CD14-positive monocyte (primary cell): ENCODE data around the gene ONECUT1. TPM values are rescaled to one million over a fixed set of nuclear protein-coding genes. Genes with fewer than 3 reads are reported as not detected.

Experiments used
- DNase-seq, 3 donors: peaks; one replicate each; pipeline ENCODE4 v3.0.0-alpha.2; 2011 to 2022
- H2AFZ ChIP-seq: 2 replicates; pipeline ENCODE4 v1.6.0; 2012; ENCODE audit warnings: mild to moderate bottlenecking, low read depth, low read length, inconsistent platforms; ENCODE audit not compliant: insufficient read depth, poor library complexity, severe bottlenecking
- H3K27ac ChIP-seq, 2 donors: 1 replicate in 1 of 2; 2 replicates in 1 of 2; pipeline ENCODE4 v1.5.1; 2012 to 2013; ENCODE audit warnings: low read length in 2 of 2, control low read depth in 1 of 2, inconsistent platforms in 1 of 2, low read depth in 1 of 2, mild to moderate bottlenecking in 1 of 2
- H3K27me3 ChIP-seq, 2 donors: one replicate each; pipeline versions ENCODE4 v1.6.0 to v1.6.1; 2011 to 2013; ENCODE audit warnings: low read length in 2 of 2; ENCODE audit not compliant: control insufficient read depth in 2 of 2, insufficient read depth in 2 of 2
- H3K36me3 ChIP-seq, 2 donors: replicated peaks in 1 of 2; 1 replicate in 1 of 2; 2 replicates in 1 of 2; pipeline versions ENCODE4 v1.5.1 to v1.6.1; 2012 to 2013; ENCODE audit warnings: low read length in 2 of 2, control low read depth in 1 of 2, inconsistent platforms in 1 of 2, mild to moderate bottlenecking in 1 of 2; ENCODE audit not compliant: insufficient read depth in 2 of 2, control insufficient read depth in 1 of 2
- H3K4me1 ChIP-seq, 2 donors: 1 replicate in 1 of 2; 2 replicates in 1 of 2; pipeline versions ENCODE4 v1.5.1 to v1.6.1; 2012 to 2013; ENCODE audit warnings: low read length in 2 of 2, control low read depth in 1 of 2, inconsistent platforms in 1 of 2, mild to moderate bottlenecking in 1 of 2, moderate library complexity in 1 of 2; ENCODE audit not compliant: insufficient read depth in 2 of 2, control insufficient read depth in 1 of 2
- H3K4me2 ChIP-seq: replicated peaks from 2 replicates; pipeline ENCODE3; 2012; ENCODE audit warnings: low read length, moderate library complexity, mild to moderate bottlenecking; ENCODE audit not compliant: poor library complexity, severe bottlenecking; ENCODE audit errors: extremely low read depth
- H3K4me3 ChIP-seq, 3 experiments: fragments of 200-600 bp in 1 of 3; sonication (generic) in 1 of 3; replicated peaks in 1 of 3; 1 replicate in 2 of 3; 2 replicates in 1 of 3; pipeline ENCODE4 v1.5.1; 2011 to 2013; ENCODE audit warnings: low read length in 3 of 3, mild to moderate bottlenecking in 3 of 3, control low read depth in 2 of 3, low read depth in 2 of 3, inconsistent platforms in 1 of 3, moderate library complexity in 1 of 3
- H3K79me2 ChIP-seq: 2 replicates; pipeline ENCODE4 v1.6.0; 2012; ENCODE audit warnings: mild to moderate bottlenecking, control low read depth, inconsistent platforms, low read length, moderate library complexity; ENCODE audit not compliant: insufficient read depth
- H3K9ac ChIP-seq: 2 replicates; pipeline ENCODE4 v1.6.0; 2017; ENCODE audit warnings: low read length, mild to moderate bottlenecking; ENCODE audit not compliant: insufficient read depth, poor library complexity, severe bottlenecking
- H3K9me3 ChIP-seq, 2 donors: replicated peaks in 1 of 2; 1 replicate in 1 of 2; 2 replicates in 1 of 2; pipeline versions ENCODE4 v1.5.1 to v1.6.1; 2012 to 2013; ENCODE audit warnings: low read length in 2 of 2, control low read depth in 1 of 2; ENCODE audit not compliant: control insufficient read depth in 1 of 2, insufficient read depth in 1 of 2
- H4K20me1 ChIP-seq: 2 replicates; pipeline ENCODE4 v1.6.0; 2012; ENCODE audit warnings: mild to moderate bottlenecking, low read length, control low read depth, moderate library complexity; ENCODE audit not compliant: insufficient read depth
- H3K27ac Mint-ChIP-seq, 7 donors: one replicate each; pipeline ENCODE4 v1.8.0; 2020; ENCODE audit warnings: mild to moderate bottlenecking in 7 of 7, mixed read lengths in 7 of 7, moderate library complexity in 6 of 7, inconsistent platforms in 2 of 7
- H3K27me3 Mint-ChIP-seq, 3 donors: one replicate each; pipeline ENCODE4 v1.8.0; 2021 to 2022; ENCODE audit warnings: low read depth in 3 of 3, mild to moderate bottlenecking in 3 of 3, mixed read lengths in 3 of 3, moderate library complexity in 3 of 3, inconsistent platforms in 1 of 3
- H3K36me3 Mint-ChIP-seq, 2 donors: one replicate each; pipeline ENCODE4 v1.8.0; 2020; ENCODE audit warnings: mixed read lengths in 2 of 2, inconsistent platforms in 1 of 2, mild to moderate bottlenecking in 1 of 2
- H3K4me1 Mint-ChIP-seq: one replicate; pipeline ENCODE4 v1.8.0; 2020; ENCODE audit warnings: mild to moderate bottlenecking, mixed read lengths
- H3K4me3 Mint-ChIP-seq, 2 donors: one replicate each; pipeline ENCODE4 v1.8.0; 2020; ENCODE audit warnings: mild to moderate bottlenecking in 2 of 2, mixed read lengths in 2 of 2, moderate library complexity in 1 of 2
- H3K9me3 Mint-ChIP-seq, 7 donors: one replicate each; pipeline ENCODE4 v1.8.0; 2020 to 2022; ENCODE audit warnings: mixed read lengths in 7 of 7, mild to moderate bottlenecking in 6 of 7, moderate library complexity in 6 of 7, inconsistent platforms in 2 of 7
- WGBS: methylation state at CpG from one replicate; pipeline ENCODE4 v1.1.5; 2013; ENCODE audit warnings: missing lambda C conversion rate; ENCODE audit not compliant: insufficient coverage; 5-methylcytosine and 5-hydroxymethylcytosine counted together
- intact Hi-C, 2 donors: fragments of 100-400 bp; cut with micrococcal nuclease; formaldehyde crosslinking; loops; one replicate each; pipeline versions ENCODE4 v1.15.0 to v1.15.1; 2023
- polyA plus RNA-seq, 3 donors: library from polyadenylated mRNA; depleted of rRNA in 1 of 3; unstranded in 2 of 3; stranded (reverse) in 1 of 3; fragments of 300-500 nt in 2 of 3; fragments of >200 nt in 1 of 3; fragmentation: Illumina TruSeq in 2 of 3; gene quantifications; 1 replicate in 2 of 3; 2 replicates in 1 of 3; pipeline ENCODE4 v1.2.3, GENCODE V29; 2012 to 2021
- TF ChIP-seq, protein P1 (sequence below): fragments of 200-600 bp; IDR thresholded peaks from one replicate; pipeline ENCODE4 v1.8.0; 2022; ENCODE audit warnings: antibody characterized with exemption, mild to moderate bottlenecking

Gene ONECUT1
- polyA plus RNA-seq, 3 donors, result not detected

DNA sequence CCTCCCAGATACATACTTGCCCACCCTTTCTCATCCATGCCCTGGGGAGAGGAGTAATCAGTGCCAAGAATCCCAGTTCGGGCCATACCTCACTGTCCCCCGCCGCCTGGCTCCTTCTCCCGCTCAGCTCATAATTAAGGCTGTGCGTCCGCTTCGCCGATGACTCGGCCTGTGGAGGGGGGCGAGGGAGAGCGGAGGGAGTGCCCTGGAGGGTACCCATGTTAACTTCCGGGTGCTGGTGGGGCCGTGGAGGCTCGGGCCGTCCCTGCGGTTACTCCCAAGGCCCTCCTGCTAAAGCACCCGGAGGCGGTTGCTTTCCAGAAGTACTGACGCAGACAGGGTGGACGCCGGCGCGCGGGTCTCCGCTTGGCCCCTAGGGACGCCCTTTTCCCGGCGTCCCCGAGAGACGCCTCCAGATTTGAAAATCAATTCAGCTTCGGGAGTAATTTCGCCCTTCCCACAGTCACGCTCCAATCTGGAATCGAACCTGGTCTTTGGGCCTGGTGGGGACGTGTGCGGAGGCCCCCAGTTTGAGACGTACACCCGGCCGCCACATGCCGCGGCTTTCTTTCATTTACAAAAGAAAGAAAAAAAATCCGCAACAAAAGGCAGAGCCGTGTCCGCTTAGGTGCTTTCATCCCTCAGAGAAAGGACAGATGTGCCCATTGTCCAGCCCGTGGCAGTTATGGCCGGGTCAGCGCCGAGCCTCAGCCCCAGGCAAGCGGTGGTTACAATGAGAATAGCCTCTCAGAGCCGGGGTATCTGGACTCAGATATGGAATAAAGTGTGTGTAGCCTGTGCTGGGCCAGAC is 1.0 kb upstream of the ONECUT1 start:
- intact Hi-C loops, result no loop called here

DNA sequence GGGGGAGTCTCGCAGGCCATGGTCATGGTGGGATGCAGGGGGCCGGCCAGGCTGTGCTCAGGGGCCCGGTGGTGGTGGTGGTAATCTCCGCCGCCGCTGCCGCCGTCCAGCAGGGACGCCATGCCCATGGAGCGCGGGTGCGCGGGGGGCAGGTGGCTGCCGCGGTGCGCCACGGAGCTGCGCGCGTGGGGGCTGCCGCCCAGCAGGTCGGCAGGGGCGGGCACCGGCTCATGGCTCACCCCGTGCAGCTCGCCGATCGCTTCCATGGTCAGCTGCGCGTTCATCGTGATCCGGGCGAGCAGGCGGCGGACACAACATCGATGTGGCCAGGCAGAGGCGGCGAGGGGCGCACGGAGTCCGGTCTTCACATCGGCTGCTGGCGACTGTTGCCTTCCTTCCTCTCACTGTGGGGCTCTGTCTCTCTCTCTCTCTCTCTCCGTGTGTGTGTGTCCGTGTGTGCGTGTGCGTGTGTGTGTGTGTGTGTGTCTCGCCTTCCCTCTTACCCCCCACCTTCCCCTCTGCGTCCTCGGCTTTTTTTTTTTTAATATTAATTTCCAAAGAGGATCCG is 451 bp downstream of the ONECUT1 start:
- H3K27ac ChIP-seq, result no peak overlapping the region
- H3K27me3 ChIP-seq, result peaks cover 86 to 97% of the 10 kb centered on the region in 2 donors
- peak overlapping the region; percentile 3 to 66 (median 11) for H3K4me3 ChIP-seq
- H2AFZ ChIP-seq, result peak overlapping the region; percentile 29
- Mint-ChIP-seq H3K36me3 (peaks cover 3 to 14% of the 10 kb centered on the region in 2 donors), H3K27ac (no peak overlapping the region), H3K4me3 (peak overlapping the region; percentile 65 to 91), H3K9me3 (peaks cover 0 to 71% (median 18%) of the 10 kb centered on the region in 7 donors), H3K4me1 (peaks cover 38% of the 10 kb centered on the region), H3K27me3 (peaks cover 93 to 99% (median 96%) of the 10 kb centered on the region in 3 donors)
- no peaks in the 10 kb centered on the region for H4K20me1 ChIP-seq
- WGBS, result 1% methylated on average over 39 of the region's 51 CpGs
- no peak overlapping the region for H3K9ac ChIP-seq
- H3K4me1 ChIP-seq, result peaks cover 16 to 25% of the 10 kb centered on the region in 2 donors
- intact Hi-C loops, result no loop called here
- peak overlapping the region; percentile 73 for H3K4me2 ChIP-seq
- DNase-seq, result no peak
- TF ChIP-seq, protein P1, sequence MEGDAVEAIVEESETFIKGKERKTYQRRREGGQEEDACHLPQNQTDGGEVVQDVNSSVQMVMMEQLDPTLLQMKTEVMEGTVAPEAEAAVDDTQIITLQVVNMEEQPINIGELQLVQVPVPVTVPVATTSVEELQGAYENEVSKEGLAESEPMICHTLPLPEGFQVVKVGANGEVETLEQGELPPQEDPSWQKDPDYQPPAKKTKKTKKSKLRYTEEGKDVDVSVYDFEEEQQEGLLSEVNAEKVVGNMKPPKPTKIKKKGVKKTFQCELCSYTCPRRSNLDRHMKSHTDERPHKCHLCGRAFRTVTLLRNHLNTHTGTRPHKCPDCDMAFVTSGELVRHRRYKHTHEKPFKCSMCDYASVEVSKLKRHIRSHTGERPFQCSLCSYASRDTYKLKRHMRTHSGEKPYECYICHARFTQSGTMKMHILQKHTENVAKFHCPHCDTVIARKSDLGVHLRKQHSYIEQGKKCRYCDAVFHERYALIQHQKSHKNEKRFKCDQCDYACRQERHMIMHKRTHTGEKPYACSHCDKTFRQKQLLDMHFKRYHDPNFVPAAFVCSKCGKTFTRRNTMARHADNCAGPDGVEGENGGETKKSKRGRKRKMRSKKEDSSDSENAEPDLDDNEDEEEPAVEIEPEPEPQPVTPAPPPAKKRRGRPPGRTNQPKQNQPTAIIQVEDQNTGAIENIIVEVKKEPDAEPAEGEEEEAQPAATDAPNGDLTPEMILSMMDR, result no peak
- H3K9me3 ChIP-seq, result peaks cover 4 to 70% of the 10 kb centered on the region in 2 donors
- H3K79me2 ChIP-seq, result no peaks in the 10 kb centered on the region
- H3K36me3 ChIP-seq, result no peaks in the 10 kb centered on the region

More for the DNA sequence above, 1.0 kb upstream of the ONECUT1 start:
- Histone ChIP-seq H3K9ac (no peak overlapping the region), H3K79me2 (no peaks in the 10 kb centered on the region), H3K9me3 (peaks cover 5 to 69% of the 10 kb centered on the region in 2 donors), H3K4me1 (peaks cover 16 to 25% of the 10 kb centered on the region in 2 donors), H3K4me3 (peak overlapping the region in 1 of 3 experiments; percentile 66), H3K27ac (no peak overlapping the region), H3K4me2 (peak overlapping the region; percentile 73), H4K20me1 (no peaks in the 10 kb centered on the region), H2AFZ (peak overlapping the region; percentile 46), H3K27me3 (peaks cover 86 to 97% of the 10 kb centered on the region in 2 donors), H3K36me3 (no peaks in the 10 kb centered on the region)
- H3K27me3 Mint-ChIP-seq, result peaks cover 93 to 99% (median 96%) of the 10 kb centered on the region in 3 donors
- H3K27ac Mint-ChIP-seq, result no peak overlapping the region
- H3K4me3 Mint-ChIP-seq, result peak overlapping the region; percentile 39 to 91
- DNase-seq, result no peak
- peaks cover 37% of the 10 kb centered on the region for H3K4me1 Mint-ChIP-seq
- peaks cover 5 to 14% of the 10 kb centered on the region in 2 donors for H3K36me3 Mint-ChIP-seq
- TF ChIP-seq, protein P1, result peak; percentile 11
- WGBS, result 9% methylated on average over 45 of the region's 50 CpGs
- H3K9me3 Mint-ChIP-seq, result peaks cover 0 to 69% (median 24%) of the 10 kb centered on the region in 7 donors
